ENCODE measurements around the gene IL4I1.

IL4I1 gene

GRCh38 chr19:49894011-49894664, 2.5 kb downstream of the IL4I1 start:
- no peak for DNase-seq

DNA sequence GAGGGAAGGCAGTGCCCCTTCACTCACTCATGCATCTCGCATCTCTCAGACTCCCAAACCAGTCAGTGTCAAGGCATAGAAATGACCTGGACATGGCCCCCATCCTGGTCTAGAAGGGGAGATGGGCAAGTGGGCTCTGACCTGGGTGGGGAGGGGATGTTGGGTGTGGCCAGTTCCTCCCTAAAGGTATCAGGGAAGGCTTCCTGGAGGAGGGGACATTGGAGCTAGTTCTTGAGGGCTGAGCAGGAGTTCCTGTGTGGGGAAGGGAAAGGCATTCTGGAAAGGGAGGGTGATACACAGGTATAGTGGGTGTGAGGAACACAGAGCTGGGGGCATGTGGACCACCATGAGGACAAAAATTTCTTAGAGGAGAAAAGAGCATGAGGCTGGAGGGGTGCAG, 4.0 kb downstream of the IL4I1 start:
- no peak for DNase-seq

GRCh38 chr19:49891393-49891792, 5.3 kb downstream of the IL4I1 start:
- DNase-seq: no peak

DNA sequence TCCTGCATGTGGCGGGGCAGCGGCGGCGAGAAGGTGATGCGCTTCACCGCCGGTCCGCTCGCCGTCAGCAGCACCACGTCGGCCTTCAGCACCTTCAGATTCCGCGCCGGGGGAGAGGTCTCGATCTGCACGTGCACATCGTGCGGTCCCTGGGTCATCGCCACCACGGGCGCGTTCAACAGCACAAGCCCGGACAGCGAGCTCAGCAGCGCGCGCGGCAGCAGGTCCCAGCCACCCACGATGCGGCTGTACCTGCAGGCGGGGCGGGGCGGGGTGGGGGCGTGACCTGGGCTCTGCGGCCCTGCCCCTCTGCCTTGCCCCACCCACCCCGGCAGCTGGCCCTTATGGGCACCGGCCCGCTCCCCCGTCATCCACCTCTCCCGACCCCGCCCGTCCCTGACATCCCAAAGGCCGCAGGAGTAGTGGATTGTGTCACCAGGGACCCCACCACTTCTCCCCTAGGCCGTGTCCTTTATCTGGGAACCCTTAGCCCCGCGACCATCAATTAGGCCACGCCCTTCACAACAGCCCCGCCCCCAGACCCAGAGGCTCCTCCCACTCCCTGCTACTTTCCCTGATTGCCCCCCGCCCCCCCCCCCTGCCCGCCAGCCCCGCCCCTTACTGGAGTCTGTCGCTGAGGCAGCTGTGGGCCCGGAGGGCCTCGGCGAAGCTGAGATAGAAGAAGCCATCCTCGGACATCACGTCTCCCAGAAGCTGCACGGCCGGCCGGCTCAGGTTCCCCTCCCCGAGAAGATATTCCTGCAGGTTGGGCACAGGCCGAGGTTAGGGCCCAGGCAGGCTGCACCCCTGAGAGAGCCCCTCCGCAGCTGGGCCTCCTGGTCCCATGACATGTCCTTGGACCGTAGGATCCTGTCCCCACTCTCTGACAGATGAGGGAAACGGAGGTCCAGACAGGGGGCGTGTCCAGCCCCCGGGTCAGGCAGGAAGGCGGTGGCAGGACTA, 6.1 kb downstream of the IL4I1 start:
- no peak for DNase-seq

- DNase-seq: no peak
Measured at GRCh38 chr19:49889687-49890348, 6.9 kb downstream of the IL4I1 start.

- no peak for DNase-seq
Measured at GRCh38 chr19:49889038-49889686, 7.5 kb downstream of the IL4I1 start.

DNA sequence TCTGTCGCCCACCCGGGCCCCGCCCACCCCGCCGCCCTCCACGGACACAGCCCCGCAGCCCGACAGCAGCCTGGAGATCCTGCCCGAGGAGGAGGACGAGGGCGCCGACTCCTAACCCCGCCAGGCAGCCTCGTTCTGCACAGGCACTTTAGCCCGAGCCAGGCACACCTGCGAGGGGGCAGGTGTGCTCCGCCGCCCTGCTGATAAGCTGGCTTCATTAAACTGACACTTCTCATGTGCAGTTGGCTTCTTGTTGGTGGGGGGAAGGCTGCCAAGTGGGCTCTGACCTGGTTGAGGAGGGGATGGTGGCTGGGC, 8.2 kb downstream of the IL4I1 start:
- DNase-seq: peak; percentile 49

DNA sequence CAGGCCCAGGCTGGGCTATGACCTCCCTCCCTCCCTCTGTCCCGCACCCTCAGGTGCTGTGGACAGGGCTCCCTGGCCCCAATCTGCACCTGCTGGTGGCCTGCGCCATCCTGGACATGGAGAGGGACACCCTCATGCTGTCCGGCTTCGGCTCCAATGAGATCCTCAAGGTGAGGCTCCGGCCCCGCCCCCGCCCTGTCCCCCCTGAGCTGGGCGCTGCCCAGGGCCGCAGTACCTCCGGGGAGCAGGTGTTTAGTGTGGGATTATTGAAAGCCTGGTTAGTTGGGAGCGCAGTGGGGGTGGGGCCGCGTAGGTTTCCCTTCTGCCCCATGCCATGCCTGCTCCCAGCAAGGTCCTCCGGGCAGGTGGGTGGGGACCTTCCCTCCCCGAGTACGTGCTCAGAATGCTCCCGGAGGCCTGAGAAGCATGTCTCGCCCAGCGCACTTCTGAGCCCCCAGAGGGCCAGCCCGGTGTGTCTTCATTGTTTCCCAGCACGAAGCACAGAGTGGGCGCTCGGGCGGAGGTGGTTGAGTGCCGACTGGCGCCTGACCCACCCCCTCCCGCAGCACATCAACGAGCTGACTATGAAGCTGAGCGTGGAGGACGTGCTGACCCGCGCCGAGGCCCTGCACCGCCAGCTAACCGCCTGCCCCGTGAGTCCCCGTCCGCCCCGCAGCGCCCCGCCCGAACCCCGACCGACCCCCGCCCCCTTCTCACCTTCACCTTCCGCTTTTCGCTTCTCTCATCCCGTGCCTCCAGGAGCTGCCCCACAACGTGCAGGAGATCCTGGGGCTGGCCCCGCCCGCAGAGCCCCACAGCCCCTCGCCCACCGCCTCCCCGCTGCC, 8.8 kb downstream of the IL4I1 start:
- DNase-seq: peak; percentile 57

DNA sequence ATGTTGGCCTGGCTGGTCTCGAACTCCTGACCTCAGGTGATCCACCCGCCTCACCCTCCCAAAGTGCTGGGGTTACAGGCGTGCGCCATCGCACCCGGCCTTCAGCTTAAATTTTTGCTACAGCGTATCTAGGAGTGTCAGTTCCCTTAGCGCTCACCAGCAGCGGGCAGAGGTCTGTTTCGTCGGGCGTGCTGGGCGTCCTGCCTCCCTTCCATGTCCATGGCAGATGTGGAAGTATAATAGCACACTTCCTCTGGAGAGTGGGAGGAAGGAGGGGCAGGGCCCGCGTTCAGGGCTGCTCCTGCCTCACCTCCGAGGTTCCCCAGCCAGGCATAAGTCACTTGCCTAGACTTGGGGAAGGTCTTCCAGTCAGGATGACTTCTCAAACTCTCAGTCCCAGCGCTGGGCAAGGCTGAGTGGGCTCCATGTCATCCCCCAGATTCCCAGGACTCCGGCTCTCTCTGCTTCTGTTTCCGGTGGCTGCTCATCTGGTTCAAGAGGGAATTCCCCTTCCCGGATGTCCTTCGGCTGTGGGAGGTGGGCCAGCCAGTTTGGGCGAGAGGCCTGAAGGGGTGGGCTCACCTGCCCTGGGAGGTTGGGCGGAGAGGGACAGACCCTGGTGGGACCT, 9.5 kb downstream of the IL4I1 start:
- no peak for DNase-seq

DNA sequence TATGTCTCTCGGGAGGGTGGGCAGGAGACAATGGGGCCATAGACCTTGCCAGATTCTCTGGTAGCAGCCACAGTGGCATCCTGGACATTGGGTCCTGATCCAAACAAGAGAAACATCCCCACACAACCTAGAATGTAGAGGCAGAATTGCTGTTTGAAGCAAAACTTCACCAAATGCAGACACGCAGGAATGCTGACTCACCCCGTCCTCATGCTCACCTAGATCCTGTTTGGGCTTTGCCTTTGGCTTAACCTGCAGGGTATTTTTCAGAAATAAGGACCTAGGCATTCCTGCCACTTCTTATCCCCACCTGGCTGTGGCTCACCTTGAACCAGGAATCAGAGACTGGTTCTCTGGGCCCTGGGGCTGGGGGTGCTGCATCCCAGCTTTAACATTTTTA, 11.9 kb downstream of the IL4I1 start:
- no peak for DNase-seq

- no peak for DNase-seq
Measured at GRCh38 chr19:49884109-49884508, 12.6 kb downstream of the IL4I1 start.

- DNase-seq: no peak
Measured at GRCh38 chr19:49883094-49883493, 13.6 kb downstream of the IL4I1 start.

GRCh38 chr19:49882643-49883042, 14.0 kb downstream of the IL4I1 start:
- no peak for DNase-seq

GRCh38 chr19:49881672-49882394, 14.9 kb downstream of the IL4I1 start:
- DNase-seq: no peak

GRCh38 chr19:49881186-49881585, 15.5 kb downstream of the IL4I1 start:
- DNase-seq: no peak

DNA sequence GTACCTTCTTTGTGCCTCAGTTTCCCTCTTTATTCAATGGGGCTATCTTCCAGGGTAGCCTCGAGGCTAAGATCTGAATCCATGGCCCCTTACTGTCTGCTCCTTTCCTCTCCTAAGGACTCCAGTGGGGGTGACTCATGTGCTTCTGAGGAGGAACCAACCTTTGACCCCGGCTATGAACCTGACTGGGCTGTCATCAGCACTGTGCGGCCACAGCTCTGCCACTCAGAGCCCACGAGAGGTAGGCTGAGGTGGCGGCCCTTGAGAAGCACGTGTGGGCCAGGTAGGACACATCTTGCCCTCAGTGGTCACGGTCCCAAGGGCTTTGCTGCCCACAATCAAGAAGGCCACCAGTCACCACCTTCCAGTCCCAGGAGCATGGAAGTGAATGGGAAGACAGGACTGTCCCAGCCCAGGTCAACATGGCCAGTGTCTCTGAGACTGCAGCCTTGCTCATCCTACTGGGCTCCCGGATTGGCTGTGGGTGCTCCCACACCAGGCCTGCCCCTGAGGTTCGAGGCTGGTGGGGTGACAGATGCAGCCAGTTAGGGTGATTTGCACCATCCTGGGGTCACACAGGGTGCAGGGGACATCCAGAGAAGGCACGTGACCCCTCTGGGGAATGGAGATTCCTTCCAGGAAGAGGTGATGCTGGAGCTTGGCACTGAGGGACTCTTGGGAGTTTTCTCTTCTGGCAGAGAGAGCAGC, 16.4 kb downstream of the IL4I1 start:
- no peak for DNase-seq

DNA sequence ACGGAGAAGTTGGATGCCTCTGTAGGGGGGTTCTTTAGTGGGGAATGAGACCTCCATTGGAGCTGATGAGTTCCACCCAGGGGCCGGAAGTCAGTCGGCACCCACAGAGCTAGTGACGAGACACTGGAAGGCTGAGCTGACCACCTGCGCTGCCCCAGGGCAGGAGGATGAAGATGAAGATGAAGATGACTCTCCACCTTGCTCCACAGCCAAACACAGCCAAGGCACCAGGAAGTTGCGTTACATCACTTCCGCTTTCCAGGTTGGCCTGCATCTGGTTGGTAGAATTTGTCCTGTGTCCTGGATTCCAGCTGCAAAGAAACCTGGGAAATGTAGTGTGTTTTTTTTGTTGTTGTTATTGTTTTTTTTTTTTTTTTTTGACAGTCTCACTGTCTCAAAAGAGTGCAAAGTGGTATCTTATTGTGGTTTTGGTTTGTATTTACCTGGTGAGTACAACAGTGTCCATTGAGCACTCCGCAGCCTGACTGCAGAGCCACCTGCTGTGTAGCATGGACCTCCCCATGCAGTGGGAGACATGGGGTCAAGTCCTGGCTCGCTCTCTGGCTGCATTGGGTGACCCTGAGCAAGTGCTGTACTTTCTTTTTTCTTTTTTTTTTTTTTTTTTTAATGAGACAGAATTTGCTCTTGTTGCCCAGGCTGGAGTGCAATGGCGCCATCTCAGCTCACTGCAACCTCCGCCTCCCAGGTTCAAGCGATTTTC, 17.3 kb downstream of the IL4I1 start:
- DNase-seq: no peak

DNA sequence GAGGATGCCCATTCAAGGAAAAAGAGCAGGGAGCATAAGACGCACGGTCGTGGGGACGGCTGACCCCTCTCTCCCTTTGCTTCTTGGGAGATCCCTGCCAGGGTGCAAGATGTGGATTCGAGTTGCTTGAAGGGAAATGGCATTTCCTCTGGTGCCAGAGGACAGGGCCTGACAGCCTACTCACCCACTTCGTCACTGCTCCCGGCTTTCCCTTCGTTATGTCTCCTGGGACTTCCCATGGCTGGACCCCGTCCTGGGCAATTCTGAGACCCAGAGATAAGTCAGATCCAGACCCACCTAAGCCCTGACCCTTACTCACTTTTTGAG, 18.0 kb downstream of the IL4I1 start:
- no peak for DNase-seq

GRCh38 chr19:49877879-49878743, 18.6 kb downstream of the IL4I1 start:
- peak; percentile 98 for DNase-seq

All from NCI-H1436 (cell line).